Fibroblast of mammary gland (primary cell): ENCODE data around the gene GET3.
"Not testable (repeated sequence)": the region's sequence is repeated elsewhere in the genome, so short reads cannot be mapped to it uniquely, and the experiment has no call there.

Experiments
- DNase-seq: peaks from one replicate; pipeline ENCODE4 v3.0.0-alpha.2; 2010; ENCODE audit warnings: low read depth
- H3K4me3 ChIP-seq: 2 replicates; pipeline ENCODE4 v1.5.1; 2011; ENCODE audit warnings: low read depth, mild to moderate bottlenecking, low read length, moderate library complexity; ENCODE audit not compliant: control insufficient read depth
- TF ChIP-seq, protein P1 (sequence below): conservative IDR thresholded peaks from 2 replicates; pipeline ENCODE4 v1.5.1; 2011; ENCODE audit warnings: low read depth, low read length, inconsistent platforms; ENCODE audit not compliant: control insufficient read depth, insufficient read depth

Gene GET3

DNA sequence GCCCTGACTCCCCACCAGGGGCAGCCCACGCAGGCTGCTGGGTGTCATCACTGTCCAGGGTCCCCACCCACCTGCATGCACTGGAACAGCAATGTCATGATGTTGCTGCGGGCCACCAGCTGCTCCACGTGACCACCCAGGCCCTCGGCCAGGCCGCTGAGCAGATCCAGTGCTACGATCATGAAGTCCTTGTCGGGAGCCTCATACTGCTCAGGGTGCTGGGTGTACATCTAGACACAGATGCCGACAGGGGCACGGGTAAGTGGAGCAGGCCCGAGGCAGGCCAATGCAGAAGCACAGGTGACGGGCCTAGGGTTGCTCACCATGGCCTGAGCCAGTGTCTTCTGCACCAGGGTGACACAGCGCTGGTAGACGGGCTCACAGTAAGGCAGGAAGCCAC, 32.1 kb upstream of the GET3 start:
- DNase-seq, result no peak
- H3K4me3 ChIP-seq, result no peak overlapping the region
- TF ChIP-seq, protein P1, sequence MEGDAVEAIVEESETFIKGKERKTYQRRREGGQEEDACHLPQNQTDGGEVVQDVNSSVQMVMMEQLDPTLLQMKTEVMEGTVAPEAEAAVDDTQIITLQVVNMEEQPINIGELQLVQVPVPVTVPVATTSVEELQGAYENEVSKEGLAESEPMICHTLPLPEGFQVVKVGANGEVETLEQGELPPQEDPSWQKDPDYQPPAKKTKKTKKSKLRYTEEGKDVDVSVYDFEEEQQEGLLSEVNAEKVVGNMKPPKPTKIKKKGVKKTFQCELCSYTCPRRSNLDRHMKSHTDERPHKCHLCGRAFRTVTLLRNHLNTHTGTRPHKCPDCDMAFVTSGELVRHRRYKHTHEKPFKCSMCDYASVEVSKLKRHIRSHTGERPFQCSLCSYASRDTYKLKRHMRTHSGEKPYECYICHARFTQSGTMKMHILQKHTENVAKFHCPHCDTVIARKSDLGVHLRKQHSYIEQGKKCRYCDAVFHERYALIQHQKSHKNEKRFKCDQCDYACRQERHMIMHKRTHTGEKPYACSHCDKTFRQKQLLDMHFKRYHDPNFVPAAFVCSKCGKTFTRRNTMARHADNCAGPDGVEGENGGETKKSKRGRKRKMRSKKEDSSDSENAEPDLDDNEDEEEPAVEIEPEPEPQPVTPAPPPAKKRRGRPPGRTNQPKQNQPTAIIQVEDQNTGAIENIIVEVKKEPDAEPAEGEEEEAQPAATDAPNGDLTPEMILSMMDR, result no peak

DNA sequence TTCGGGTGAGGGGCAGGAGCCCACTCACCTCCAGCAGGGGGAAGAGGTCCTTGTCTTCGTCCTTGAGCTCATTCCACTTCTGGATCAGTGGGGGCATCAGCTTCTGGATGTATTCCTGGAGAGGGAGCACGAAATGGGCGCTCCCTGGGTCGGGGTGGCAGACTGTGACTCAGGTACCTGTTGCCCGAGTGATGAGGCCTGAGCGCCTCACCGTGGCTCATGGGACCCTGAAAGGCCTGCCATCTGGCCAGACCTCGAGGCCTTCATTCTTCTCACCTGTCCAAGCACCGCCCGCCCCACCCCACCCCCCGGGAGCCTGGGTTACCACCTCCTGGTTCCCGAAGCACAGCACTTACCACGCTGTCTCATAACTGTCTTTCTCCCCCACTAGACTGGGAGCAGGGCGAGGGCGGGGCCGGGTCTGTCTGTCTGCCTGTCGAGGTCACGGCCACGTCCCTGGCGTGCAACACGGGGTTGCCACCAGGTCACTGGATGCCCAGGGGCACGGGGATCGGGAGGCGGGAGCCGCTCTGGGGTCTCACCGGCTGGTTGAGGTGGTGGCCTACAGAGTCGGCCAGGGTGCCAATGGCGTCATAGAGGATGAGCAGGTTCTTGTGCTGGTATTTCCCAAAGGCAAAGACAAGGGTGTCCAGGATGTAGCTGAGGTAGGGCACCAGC, 31.5 kb upstream of the GET3 start:
- DNase-seq, result no peak
- H3K4me3 ChIP-seq, result no peak overlapping the region
- TF ChIP-seq, protein P1, result no peak

DNA sequence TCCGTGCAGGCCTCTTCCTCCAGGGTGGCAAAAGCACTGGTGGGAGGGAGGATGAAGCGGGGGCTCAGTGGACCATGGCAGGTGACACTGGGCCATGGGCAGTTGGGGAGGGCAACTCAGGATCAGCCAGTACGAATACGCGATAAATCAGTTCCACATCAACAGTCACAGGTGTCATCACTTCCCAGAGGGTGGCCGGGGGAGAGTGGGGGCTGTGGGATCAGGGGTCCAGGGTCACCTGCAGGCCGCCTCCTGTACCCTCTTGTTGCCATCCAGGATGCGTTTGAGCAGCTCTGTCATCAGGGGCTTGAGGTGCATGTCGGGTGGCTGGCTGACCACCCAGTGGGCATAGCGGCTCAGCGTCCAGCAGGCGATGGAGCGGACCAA, 31.0 kb upstream of the GET3 start:
- H3K4me3 ChIP-seq, result no peak overlapping the region
- TF ChIP-seq, protein P1, result no peak
- DNase-seq, result no peak

DNA sequence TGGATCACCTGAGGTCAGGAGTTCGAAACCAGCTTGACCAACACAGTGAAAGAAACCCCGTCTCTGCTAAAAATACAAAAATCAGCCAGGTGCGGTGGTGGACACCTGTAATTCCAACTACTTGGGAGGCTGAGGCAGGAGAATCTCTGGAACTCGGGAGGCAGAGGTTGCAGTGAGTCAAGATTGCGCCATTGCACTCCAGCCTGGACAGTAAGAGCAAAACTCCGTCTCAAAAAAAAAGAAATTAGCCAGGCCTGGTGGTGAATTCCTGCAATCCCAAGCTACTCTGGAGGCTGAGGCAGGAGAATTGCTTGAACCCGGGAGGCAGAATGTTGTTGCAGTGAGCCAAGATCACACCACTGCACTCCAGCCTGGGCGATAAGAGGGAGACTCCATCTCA, 28.7 kb upstream of the GET3 start:
- no peak overlapping the region for H3K4me3 ChIP-seq
- DNase-seq, result no peak
- TF ChIP-seq, protein P1, result no peak

DNA sequence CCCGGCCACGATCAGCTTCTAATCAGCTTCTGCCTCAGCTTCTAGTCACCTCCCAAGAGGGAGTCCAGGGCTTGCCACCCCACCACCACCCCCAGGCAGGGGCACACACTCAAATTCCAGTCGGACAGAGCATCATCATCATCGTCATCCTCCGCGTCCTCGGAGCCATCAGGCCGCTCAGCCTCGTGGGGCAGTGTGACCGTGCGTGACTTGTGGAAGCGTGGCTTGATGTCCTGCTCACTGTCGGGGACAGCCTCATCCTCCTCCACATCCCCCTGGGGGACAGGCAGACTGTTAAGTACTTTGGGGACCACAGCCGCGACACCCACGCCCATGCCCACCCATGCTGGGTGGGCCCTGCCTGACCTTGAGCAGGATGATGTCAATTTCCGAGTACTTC, 26.1 kb upstream of the GET3 start:
- no peak overlapping the region for H3K4me3 ChIP-seq
- DNase-seq, result no peak
- TF ChIP-seq, protein P1, result no peak

DNA sequence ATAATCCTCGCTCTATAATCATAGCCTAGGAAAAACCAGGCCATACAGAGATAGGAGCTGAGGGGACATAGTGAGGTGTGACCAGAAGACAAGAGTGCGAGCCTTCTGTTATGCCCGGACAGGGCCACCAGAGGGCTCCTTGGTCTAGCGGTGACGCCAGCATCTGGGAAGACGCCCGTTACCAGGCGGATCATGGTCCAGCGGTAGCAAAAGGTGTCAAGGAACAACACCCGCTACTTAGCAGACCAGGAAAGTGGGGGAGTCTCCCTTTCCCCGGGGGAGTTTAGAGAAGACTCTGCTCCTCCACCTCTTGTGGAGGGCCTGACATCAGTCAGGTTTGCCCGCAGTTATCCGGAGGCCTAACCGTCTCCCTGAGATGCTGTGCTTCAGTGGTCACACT, 25.2 kb upstream of the GET3 start:
- DNase-seq, H3K4me3 ChIP-seq: not testable (repeated sequence)

DNA sequence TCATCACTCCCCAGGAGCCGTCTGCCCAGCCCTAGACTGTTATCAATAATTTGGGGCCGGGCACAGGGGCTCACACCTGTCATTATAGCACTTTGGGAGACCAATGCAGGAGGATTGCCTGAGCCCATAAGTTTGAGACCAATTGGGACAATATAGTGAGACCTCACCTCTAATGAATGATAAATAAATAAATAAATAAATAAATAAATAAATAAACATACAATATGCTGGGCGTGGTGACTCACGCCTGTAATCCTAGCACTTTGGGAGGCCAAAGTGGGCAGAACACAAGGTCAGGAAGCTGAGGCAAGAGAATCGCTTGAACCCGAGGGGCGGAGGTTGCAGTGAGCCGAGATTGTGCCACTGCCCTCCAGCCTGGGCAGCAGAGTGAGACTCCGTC, 24.0 kb upstream of the GET3 start:
- H3K4me3 ChIP-seq, DNase-seq: not testable (repeated sequence)

DNA sequence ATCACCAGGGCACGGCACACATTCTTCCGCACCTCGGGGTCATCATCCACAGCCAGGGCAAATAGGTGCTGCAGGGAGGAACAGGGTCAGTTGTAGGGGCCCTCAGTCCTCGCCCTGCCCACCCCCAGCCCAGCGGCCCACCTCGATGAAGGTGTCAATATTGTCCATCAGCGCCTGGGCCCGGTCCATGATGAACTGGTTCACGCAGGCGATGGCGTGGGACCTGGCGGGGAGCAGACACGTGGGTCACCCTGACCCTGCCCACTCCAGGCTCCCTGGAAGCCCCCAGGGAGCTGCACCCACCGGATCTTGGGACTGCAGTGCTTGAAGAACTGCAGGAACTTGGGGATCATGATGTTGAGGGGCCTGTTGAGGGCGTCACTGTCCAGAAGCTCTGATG, 22.2 kb upstream of the GET3 start:
- no peak for DNase-seq
- no peak overlapping the region for H3K4me3 ChIP-seq
- TF ChIP-seq, protein P1, result no peak
